H1 (cell line): ENCODE measurements around the gene CUEDC1. TPM values are rescaled to one million over a fixed set of nuclear protein-coding genes. Genes with fewer than 3 reads are reported as not detected.

Experiments
- CTCF ChIA-PET: fragments of 300-600 bp; sonication (Branson Sonifier 250); formaldehyde crosslinking; loops from one replicate; lab custom pipeline; 2021; ENCODE audit not compliant: partially characterized antibody; lab: Charles Lee
- POLR2A ChIA-PET: fragments of 300-600 bp; sonication (Branson Sonifier 250); formaldehyde crosslinking; loops from one replicate; lab custom pipeline; 2021; ENCODE audit warnings: inconsistent platforms; ENCODE audit not compliant: partially characterized antibody; lab: Charles Lee
- DNase-seq, 2 experiments: peaks; one replicate each; pipeline versions ENCODE4 v3.0.0 to v3.0.0-alpha.2; 2010 to 2022; ENCODE audit warnings: low spot score in 2 of 2, low read depth in 1 of 2, mixed read lengths in 1 of 2
- FAIRE-seq: peaks from 2 replicates; lab custom pipeline; 2011; peaks lifted over from hg19 to GRCh38; lab: Jason Lieb, UNC
- H2AFZ ChIP-seq: 2 replicates; pipeline ENCODE4 v1.8.1; 2012; ENCODE audit warnings: low read length, inconsistent platforms
- H2AK5ac ChIP-seq: 2 replicates; pipeline ENCODE4 v1.6.1; 2013; ENCODE audit warnings: low read depth, low read length
- H2BK120ac ChIP-seq: replicated peaks from 2 replicates; pipeline ENCODE3; 2013; ENCODE audit warnings: low read depth, low read length, inconsistent platforms
- H2BK12ac ChIP-seq: 2 replicates; pipeline ENCODE4 v1.6.1; 2013; ENCODE audit warnings: low read depth, low read length
- H2BK15ac ChIP-seq: 2 replicates; pipeline ENCODE4 v1.6.1; 2013; ENCODE audit warnings: low read length
- H2BK20ac ChIP-seq: 2 replicates; pipeline ENCODE4 v1.6.1; 2013; ENCODE audit warnings: low read length
- H2BK5ac ChIP-seq: 2 replicates; pipeline ENCODE4 v1.6.1; 2013; ENCODE audit warnings: low read depth, low read length
- H3K14ac ChIP-seq: 2 replicates; pipeline ENCODE4 v1.6.1; 2013; ENCODE audit warnings: inconsistent platforms; ENCODE audit not compliant: insufficient read length
- H3K18ac ChIP-seq: 2 replicates; pipeline ENCODE4 v1.6.1; 2013; ENCODE audit warnings: low read length; ENCODE audit errors: extremely low read depth
- H3K23ac ChIP-seq: 2 replicates; pipeline ENCODE4 v1.6.1; 2013; ENCODE audit warnings: inconsistent platforms; ENCODE audit not compliant: insufficient read length
- H3K23me2 ChIP-seq: 2 replicates; pipeline ENCODE4 v1.6.1; 2013; ENCODE audit warnings: low read depth, low read length
- H3K27ac ChIP-seq: 2 replicates; pipeline ENCODE4 v1.6.1; 2011; ENCODE audit warnings: low read depth, low read length, inconsistent platforms
- H3K27me3 ChIP-seq, 4 experiments: replicated peaks in 1 of 4; 1 replicate in 1 of 4; 2 replicates in 3 of 4; pipeline versions ENCODE4 v1.6.1 to v1.8.1; 2011 to 2013; ENCODE audit warnings: low read length in 3 of 4, mild to moderate bottlenecking in 3 of 4, inconsistent platforms in 2 of 4, mixed read lengths in 2 of 4, moderate library complexity in 1 of 4; ENCODE audit not compliant: control insufficient read depth in 3 of 4, insufficient read depth in 3 of 4; ENCODE audit errors: extremely low read depth in 1 of 4
- H3K36me3 ChIP-seq, 4 experiments: 2 replicates each; pipeline versions ENCODE4 v1.6.1 to v1.8.1; 2011 to 2013; ENCODE audit warnings: mild to moderate bottlenecking in 4 of 4, low read length in 3 of 4, moderate library complexity in 2 of 4, control low read depth in 1 of 4, inconsistent platforms in 1 of 4; ENCODE audit not compliant: insufficient read depth in 4 of 4, control insufficient read depth in 2 of 4
- H3K4ac ChIP-seq: replicated peaks from 2 replicates; pipeline ENCODE3; 2013; ENCODE audit warnings: low read length, low read depth, mixed read lengths, inconsistent platforms; ENCODE audit not compliant: insufficient read length
- H3K4me1 ChIP-seq, 4 experiments: replicated peaks in 1 of 4; 1 replicate in 1 of 4; 2 replicates in 3 of 4; pipeline versions ENCODE4 v1.6.1 to v1.8.1; 2011 to 2013; ENCODE audit warnings: low read length in 3 of 4, inconsistent platforms in 2 of 4, mixed read lengths in 1 of 4; ENCODE audit not compliant: insufficient read depth in 4 of 4, control insufficient read depth in 3 of 4
- H3K4me2 ChIP-seq, 2 experiments: 2 replicates each; pipeline versions ENCODE4 v1.6.1 to v1.8.1; 2011 to 2013; ENCODE audit warnings: low read depth in 2 of 2, low read length in 2 of 2, control low read depth in 1 of 2, inconsistent platforms in 1 of 2, mild to moderate bottlenecking in 1 of 2; ENCODE audit not compliant: insufficient read depth in 1 of 2
- H3K4me3 ChIP-seq, 4 experiments: fragments of 200-600, 300-600 bp in 1 of 4; sonication (generic), shearing (Covaris generic), sonication (Bioruptor Twin) in 1 of 4; 2 replicates each; pipeline versions ENCODE4 v1.5.1 to v1.8.1; 2011 to 2016; ENCODE audit warnings: low read length in 4 of 4, low read depth in 3 of 4, control low read depth in 2 of 4, inconsistent platforms in 2 of 4, mild to moderate bottlenecking in 2 of 4, mixed read lengths in 1 of 4, moderate library complexity in 1 of 4; ENCODE audit not compliant: insufficient read depth in 2 of 4; ENCODE audit errors: extremely low read depth in 1 of 4
- H3K56ac ChIP-seq: replicated peaks from 2 replicates; pipeline ENCODE3; 2013; ENCODE audit warnings: low read depth, mild to moderate bottlenecking, mixed read lengths, low read length, inconsistent platforms; ENCODE audit not compliant: insufficient read length
- H3K79me1 ChIP-seq: 2 replicates; pipeline ENCODE4 v1.6.1; 2013; ENCODE audit warnings: low read depth, low read length, control low read depth
- H3K79me2 ChIP-seq, 2 experiments: 2 replicates each; pipeline versions ENCODE4 v1.6.1 to v1.8.1; 2012 to 2013; ENCODE audit warnings: low read length in 2 of 2, mild to moderate bottlenecking in 2 of 2, inconsistent platforms in 1 of 2; ENCODE audit not compliant: insufficient read depth in 2 of 2, control insufficient read depth in 1 of 2
- H3K9ac ChIP-seq, 4 experiments: replicated peaks in 1 of 4; 1 replicate in 1 of 4; 2 replicates in 3 of 4; pipeline versions ENCODE4 v1.6.1 to v1.8.1; 2011 to 2013; ENCODE audit warnings: low read depth in 3 of 4, low read length in 3 of 4, control low read depth in 2 of 4, mild to moderate bottlenecking in 2 of 4, moderate library complexity in 2 of 4, inconsistent platforms in 1 of 4; ENCODE audit errors: extremely low read depth in 1 of 4
- H3K9me3 ChIP-seq, 2 experiments: 2 replicates each; pipeline versions ENCODE4 v1.6.1 to v1.8.1; 2012 to 2013; ENCODE audit warnings: mild to moderate bottlenecking in 2 of 2, moderate library complexity in 2 of 2, control low read depth in 1 of 2, inconsistent platforms in 1 of 2, low read depth in 1 of 2, low read length in 1 of 2, mixed read lengths in 1 of 2; ENCODE audit not compliant: insufficient read depth in 2 of 2
- H4K20me1 ChIP-seq, 2 experiments: replicated peaks in 1 of 2; 2 replicates each; pipeline versions ENCODE3 to v1.8.1; 2011 to 2013; ENCODE audit warnings: inconsistent platforms in 2 of 2, low read length in 2 of 2, mild to moderate bottlenecking in 1 of 2; ENCODE audit not compliant: insufficient read depth in 2 of 2, control insufficient read depth in 1 of 2
- H4K5ac ChIP-seq: 2 replicates; pipeline ENCODE4 v1.6.1; 2013; ENCODE audit warnings: low read length, low read depth, mixed read lengths, inconsistent platforms; ENCODE audit not compliant: insufficient read length
- H4K8ac ChIP-seq: 2 replicates; pipeline ENCODE4 v1.8.0; 2013; ENCODE audit warnings: mild to moderate bottlenecking, moderate library complexity, low read length, inconsistent platforms; ENCODE audit not compliant: insufficient read depth; ENCODE audit errors: extremely low read depth
- H4K91ac ChIP-seq: replicated peaks from 2 replicates; pipeline ENCODE3; 2013; ENCODE audit warnings: low read length, mixed read lengths, inconsistent platforms; ENCODE audit not compliant: insufficient read length
- GABPA ChIP-seq: IDR thresholded peaks from 2 replicates; pipeline ENCODE4 v1.6.1; 2011; ENCODE audit warnings: mild to moderate bottlenecking, low read length, moderate library complexity, borderline replicate concordance; ENCODE audit not compliant: insufficient read depth
- RAD21 ChIP-seq, 2 experiments: IDR thresholded peaks in 1 of 2; conservative IDR thresholded peaks in 1 of 2; 2 replicates each; pipeline ENCODE4 v1.6.1; 2011; ENCODE audit warnings: low read depth in 2 of 2, low read length in 2 of 2, improper control_type of control experiment in 1 of 2, inconsistent platforms in 1 of 2, mild to moderate bottlenecking in 1 of 2, moderate library complexity in 1 of 2
- SIN3A ChIP-seq, 2 experiments: IDR thresholded peaks in 1 of 2; conservative IDR thresholded peaks in 1 of 2; 2 replicates each; pipeline ENCODE4 v1.6.1; 2011 to 2012; ENCODE audit warnings: low read length in 2 of 2, improper control_type of control experiment in 1 of 2, low read depth in 1 of 2, mild to moderate bottlenecking in 1 of 2
- WGBS, 2 experiments: shearing (Covaris generic) in 1 of 2; methylation state at CpG; one replicate each; pipeline versions ENCODE4 v1.1.6 to v1.1.7; 2013 to 2015; ENCODE audit warnings: low lambda C conversion rate in 2 of 2, mixed read lengths in 2 of 2, inconsistent platforms in 1 of 2, low coverage in 1 of 2, missing lambda C conversion rate in 1 of 2; ENCODE audit not compliant: insufficient replicate concordance in 2 of 2, insufficient coverage in 1 of 2, insufficient read length in 1 of 2; ENCODE audit errors: extremely low coverage in 1 of 2, missing lambda C conversion rate in 1 of 2; 5-methylcytosine and 5-hydroxymethylcytosine counted together
- polyA plus RNA-seq, 7 experiments: library from polyadenylated mRNA; depleted of rRNA in 3 of 7; stranded (reverse) in 5 of 7; unstranded in 2 of 7; fragments of >200 nt in 5 of 7; fragments of 200-250 nt in 2 of 7; gene quantifications; 1 replicate in 5 of 7; 2 replicates in 1 of 7; 4 replicates in 1 of 7; pipeline versions ENCODE4 v1.2.1 to v1.2.3, GENCODE V29; 2011 to 2013; ENCODE audit warnings: missing spikeins in 2 of 7, mixed read lengths in 2 of 7
- total RNA-seq: library from RNA; stranded (reverse); fragmentation: NEBNext Ultra II Directional; extraction: Animal tissue kit (Norgen Biotek cat#: 25700); gene quantifications from 2 replicates; pipeline ENCODE4 v1.2.1, GENCODE V29; 2021

The CUEDC1 gene
- total and polyA plus RNA-seq, 2 of the 8 experiments (the other 6 are each of a cell fraction or from before 2014, with no cell fraction given): 4.0 to 10.7 TPM

DNA sequence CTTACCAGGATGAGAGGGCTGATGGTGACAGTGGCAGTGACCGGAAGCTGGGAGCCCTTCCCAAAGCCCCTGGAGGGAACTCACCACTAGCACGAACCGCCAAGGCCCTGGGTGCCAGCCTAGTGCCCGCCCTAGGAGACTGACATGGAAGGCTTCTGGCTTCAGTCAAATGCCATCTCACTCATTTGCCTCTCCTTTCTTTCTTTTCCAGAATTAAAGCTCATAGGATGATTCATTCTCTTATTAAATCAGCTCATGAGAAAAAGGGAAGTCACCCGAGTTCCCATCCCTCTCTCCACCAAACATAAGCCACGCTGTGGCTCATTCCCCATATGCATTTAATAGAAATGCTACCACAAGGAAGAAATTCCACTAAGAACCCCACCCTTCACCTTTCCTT is 12.1 kb downstream of the CUEDC1 start:
- no peak overlapping the region for H4K91ac ChIP-seq
- no peak overlapping the region for H3K23ac ChIP-seq
- H2BK5ac ChIP-seq: no peak overlapping the region
- no peak overlapping the region for H3K56ac ChIP-seq
- no peak overlapping the region for H3K4me3 ChIP-seq
- no peak overlapping the region for H3K14ac ChIP-seq
- H3K27ac ChIP-seq: no peak overlapping the region
- H3K79me1 ChIP-seq: no peaks in the 10 kb centered on the region; the same call in none of the 2 replicates
- H4K20me1 ChIP-seq: no peaks in the 10 kb centered on the region
- no peaks in the 10 kb centered on the region for H3K27me3 ChIP-seq
- no peaks in the 10 kb centered on the region for H3K79me2 ChIP-seq
- H4K8ac ChIP-seq: no peak overlapping the region
- no peak overlapping the region for H4K5ac ChIP-seq
- WGBS, 2 experiments: 82% methylated on average over 6 of the region's 6 CpGs; no CpG with 5 or more reads in 1 of the 2 experiments
- no peak overlapping the region for H2BK20ac ChIP-seq
- no peak for DNase-seq
- ChIA-PET POLR2A (interaction anchor here (1.2 kb wide), 1 partner anchor 38 kb away, joined by 3 read pairs; no protein-coding TSS in a partner anchor), CTCF (interaction anchor here (0.8 to 6.8 kb wide), 7 partner anchors 9 to 45 kb away, joined by 3 to 33 read pairs (median 5); partner anchors contain the start of gene CUEDC1)
- H3K36me3 ChIP-seq: no peaks in the 10 kb centered on the region
- no peak overlapping the region for H2BK120ac ChIP-seq
- no peak overlapping the region for H2AK5ac ChIP-seq
- no peak for TF ChIP-seq GABPA
- TF ChIP-seq SIN3A (conservative IDR thresholded peaks at IDR 0.05 in 1 of 2, IDR thresholded peaks at IDR 0.05 in 1 of 2; ENCODE audit: low read depth in 1 of 2, low read length in 2 of 2): no peak
- no peak for TF ChIP-seq RAD21 (IDR thresholded peaks at IDR 0.05 in 1 of 2, conservative IDR thresholded peaks at IDR 0.05 in 1 of 2; ENCODE audit: low read depth in 2 of 2, low read length in 2 of 2)
- H3K9ac ChIP-seq: no peak overlapping the region
- H3K4ac ChIP-seq: no peak overlapping the region
- no peak overlapping the region for H3K4me2 ChIP-seq
- no peaks in the 10 kb centered on the region for H3K23me2 ChIP-seq
- no peak overlapping the region; the same call in 1 of the 2 replicates for H3K18ac ChIP-seq
- no peak overlapping the region for H2BK12ac ChIP-seq
- H3K9me3 ChIP-seq: no peaks in the 10 kb centered on the region
- no peak overlapping the region for H2BK15ac ChIP-seq
- H2AFZ ChIP-seq: no peak overlapping the region
- FAIRE-seq: no peak
- H3K4me1 ChIP-seq: peaks cover 3 to 11% (median 6%) of the 10 kb centered on the region in 4 experiments; a peak in 6 of 7 replicates
